ENCODE measurements around the gene APOL1. TPM values are rescaled to one million over a fixed set of nuclear protein-coding genes. Genes with fewer than 3 reads are reported as not detected.

Gene APOL1
- total RNA-seq, 2 experiments from 2014 or later, result 50.9 to 60.0 TPM

GRCh38 chr22:36302439-36303114 lies 49.6 kb downstream of the APOL1 start:
- Mint-ChIP-seq H3K9me3 (no peaks in the 10 kb centered on the region), H3K27ac (no peak overlapping the region), H3K4me3 (no peak overlapping the region), H3K27me3 (no peaks in the 10 kb centered on the region), H3K4me1 (peaks cover 13% of the 10 kb centered on the region), H3K36me3 (ENCODE audit: low read depth) (peaks cover 74% of the 10 kb centered on the region)
- CTCF ChIA-PET, result interaction anchor here (1.2 to 5.2 kb wide), 8 partner anchors 9 to 207 kb away, joined by 4 to 44 read pairs (median 12); no protein-coding TSS in a partner anchor
- POLR2A ChIA-PET, result interaction anchor here (0.6 kb wide), 1 partner anchor 36 kb away, joined by 3 read pairs; no protein-coding TSS in a partner anchor
- DNase-seq, result no peak

- Mint-ChIP-seq H3K4me1 (peaks cover 15% of the 10 kb centered on the region), H3K27ac (peak overlapping the region; percentile 13), H3K27me3 (no peaks in the 10 kb centered on the region), H3K4me3 (no peak overlapping the region), H3K9me3 (no peaks in the 10 kb centered on the region), H3K36me3 (ENCODE audit: low read depth) (peaks cover 69% of the 10 kb centered on the region)
- CTCF ChIA-PET, result interaction anchor here (2.2 to 5.2 kb wide), 4 partner anchors 9 to 168 kb away, joined by 13 to 44 read pairs (median 28); no protein-coding TSS in a partner anchor
- POLR2A ChIA-PET, result no interaction called here
- DNase-seq, result no peak
Measured at GRCh38 chr22:36303115-36303467, 50.2 kb downstream of the APOL1 start.

GRCh38 chr22:36303874-36304273 lies 50.9 kb downstream of the APOL1 start:
- POLR2A ChIA-PET, result no interaction called here
- Mint-ChIP-seq H3K27ac (peak overlapping the region; percentile 68), H3K36me3 (ENCODE audit: low read depth) (peaks cover 69% of the 10 kb centered on the region), H3K4me1 (peaks cover 17% of the 10 kb centered on the region), H3K9me3 (no peaks in the 10 kb centered on the region), H3K27me3 (no peaks in the 10 kb centered on the region), H3K4me3 (no peak overlapping the region)
- no peak for DNase-seq
- CTCF ChIA-PET, result interaction anchor here (4.5 kb wide), 1 partner anchor 16 kb away, joined by 35 read pairs; no protein-coding TSS in a partner anchor

- ChIA-PET CTCF (no interaction called here), POLR2A (no interaction called here)
- Mint-ChIP-seq H3K27ac (peak overlapping the region; percentile 68), H3K4me1 (peaks cover 17% of the 10 kb centered on the region), H3K36me3 (ENCODE audit: low read depth) (peaks cover 70% of the 10 kb centered on the region), H3K27me3 (no peaks in the 10 kb centered on the region), H3K9me3 (no peaks in the 10 kb centered on the region), H3K4me3 (no peak overlapping the region)
- DNase-seq, result no peak
Measured at GRCh38 chr22:36304429-36304828, 51.5 kb downstream of the APOL1 start.

- H3K9me3 Mint-ChIP-seq, result no peaks in the 10 kb centered on the region
- no peak overlapping the region for H3K4me3 Mint-ChIP-seq
- peaks cover 66% of the 10 kb centered on the region for H3K36me3 Mint-ChIP-seq (ENCODE audit: low read depth)
- H3K4me1 Mint-ChIP-seq, result peaks cover 15% of the 10 kb centered on the region
- no peak overlapping the region for H3K27ac Mint-ChIP-seq
- CTCF ChIA-PET, result interaction anchor here (0.6 to 1.7 kb wide), 2 partner anchors 181 to 213 kb away, joined by 3 to 4 read pairs; no protein-coding TSS in a partner anchor
- no peak for DNase-seq
- POLR2A ChIA-PET, result no interaction called here
- H3K27me3 Mint-ChIP-seq, result no peaks in the 10 kb centered on the region
Measured at GRCh38 chr22:36305813-36306212, 52.9 kb downstream of the APOL1 start.

GRCh38 chr22:36306227-36306626 lies 53.3 kb downstream of the APOL1 start:
- H3K4me1 Mint-ChIP-seq, result peaks cover 13% of the 10 kb centered on the region
- DNase-seq, result no peak
- CTCF ChIA-PET, result interaction anchor here (1.7 kb wide), 1 partner anchor 181 kb away, joined by 4 read pairs; no protein-coding TSS in a partner anchor
- H3K36me3 Mint-ChIP-seq (ENCODE audit: low read depth), result peaks cover 65% of the 10 kb centered on the region
- no peaks in the 10 kb centered on the region for H3K9me3 Mint-ChIP-seq
- no peaks in the 10 kb centered on the region for H3K27me3 Mint-ChIP-seq
- H3K27ac Mint-ChIP-seq, result no peak overlapping the region
- no peak overlapping the region for H3K4me3 Mint-ChIP-seq
- POLR2A ChIA-PET, result no interaction called here

- Mint-ChIP-seq H3K27me3 (no peaks in the 10 kb centered on the region), H3K4me3 (no peak overlapping the region), H3K36me3 (ENCODE audit: low read depth) (peaks cover 70% of the 10 kb centered on the region), H3K9me3 (no peaks in the 10 kb centered on the region), H3K27ac (no peak overlapping the region), H3K4me1 (peaks cover 5% of the 10 kb centered on the region)
- ChIA-PET CTCF (no interaction called here), POLR2A (no interaction called here)
- no peak for DNase-seq
Measured at GRCh38 chr22:36308880-36309279, 55.9 kb downstream of the APOL1 start.

- POLR2A ChIA-PET, result no interaction called here
- H3K27ac Mint-ChIP-seq, result no peak overlapping the region
- H3K4me1 Mint-ChIP-seq, result peaks cover 4% of the 10 kb centered on the region
- CTCF ChIA-PET, result interaction anchor here (0.6 to 3.9 kb wide), 6 partner anchors 10 to 671 kb away, joined by 3 to 20 read pairs (median 3); no protein-coding TSS in a partner anchor
- no peak overlapping the region for H3K4me3 Mint-ChIP-seq
- H3K9me3 Mint-ChIP-seq, result no peaks in the 10 kb centered on the region
- no peak for DNase-seq
- H3K27me3 Mint-ChIP-seq, result no peaks in the 10 kb centered on the region
- H3K36me3 Mint-ChIP-seq (ENCODE audit: low read depth), result peaks cover 64% of the 10 kb centered on the region
Measured at GRCh38 chr22:36311386-36312085, 58.6 kb downstream of the APOL1 start.

GRCh38 chr22:36315325-36315724 lies 62.4 kb downstream of the APOL1 start:
- Mint-ChIP-seq H3K27ac (no peak overlapping the region), H3K4me3 (no peak overlapping the region), H3K27me3 (no peaks in the 10 kb centered on the region), H3K36me3 (ENCODE audit: low read depth) (peaks cover 74% of the 10 kb centered on the region), H3K4me1 (peaks cover 3% of the 10 kb centered on the region), H3K9me3 (no peaks in the 10 kb centered on the region)
- DNase-seq, result no peak
- ChIA-PET CTCF (interaction anchor here (0.6 to 2.3 kb wide), 3 partner anchors 16 to 202 kb away, joined by 3 to 8 read pairs (median 3); no protein-coding TSS in a partner anchor), POLR2A (interaction anchor here (0.6 kb wide), 1 partner anchor 16 kb away, joined by 4 read pairs; no protein-coding TSS in a partner anchor)

GRCh38 chr22:36316419-36316818 lies 63.5 kb downstream of the APOL1 start:
- Mint-ChIP-seq H3K9me3 (no peaks in the 10 kb centered on the region), H3K27me3 (no peaks in the 10 kb centered on the region), H3K27ac (no peak overlapping the region), H3K36me3 (ENCODE audit: low read depth) (peaks cover 73% of the 10 kb centered on the region), H3K4me1 (peaks cover 3% of the 10 kb centered on the region), H3K4me3 (no peak overlapping the region)
- POLR2A ChIA-PET, result no interaction called here
- CTCF ChIA-PET, result interaction anchor here (0.7 to 2.3 kb wide), 2 partner anchors 15 to 16 kb away, joined by 3 to 8 read pairs; no protein-coding TSS in a partner anchor
- DNase-seq, result no peak

Small RNA genes within 50 kb of the gene (microRNA-seq; reads per million reads assigned to microRNA genes)
- not detected for gene MIR6819 (ENCODE audit: borderline microRNAs expressed, borderline replicate concordance)

Other genes with a start within 250 kb of the APOL1 start
- gene RBFOX2, start 224.3 kb upstream of the APOL1 start, total RNA-seq, result under 1 TPM; 0.77 to 0.99 TPM
- gene APOL3, start 92.4 kb upstream of the APOL1 start, total RNA-seq, result 100 to 1,000 TPM; 139 to 150 TPM
- under 1 TPM; 0.54 to 0.57 TPM for gene APOL4, start 51.3 kb upstream of the APOL1 start, total RNA-seq
- gene APOL2, start 13.6 kb upstream of the APOL1 start, total RNA-seq, result 10 to 100 TPM; 77.0 to 85.4 TPM
- 1,000 to 10,000 TPM in 1 of 2 experiments, 100 to 1,000 TPM in 1; 881 to 1,009 TPM for gene MYH9, start 134.8 kb downstream of the APOL1 start, total RNA-seq
- 10 to 100 TPM; 74.3 to 75.5 TPM for gene TXN2, start 228.5 kb downstream of the APOL1 start, total RNA-seq